ENCODE data around the gene WDHD1.

WDHD1 gene

GRCh38 chr14:55053500-55053899, 26.6 kb upstream of the WDHD1 start:
- in situ Hi-C loops (cut with MboI; ENCODE audit: low pct_unique_long_range_greater_than_20kb, low sequenced_read_pairs, unreplicated experiment), result no loop called here
- no peak for DNase-seq (ENCODE audit: low spot score)
- TF ChIP-seq CTCF (IDR thresholded peaks at IDR 0.05; ENCODE audit: extremely low read depth, insufficient read depth, missing control alignments), result no peak

- in situ Hi-C loops (cut with MboI; ENCODE audit: low pct_unique_long_range_greater_than_20kb, low sequenced_read_pairs, unreplicated experiment), result no loop called here
Observed at GRCh38 chr14:55053018-55053417, 26.1 kb upstream of the WDHD1 start.

GRCh38 chr14:55052269-55052930, 25.5 kb upstream of the WDHD1 start:
- DNase-seq (ENCODE audit: low spot score), result peak; percentile 48
- in situ Hi-C loops (cut with MboI; ENCODE audit: low pct_unique_long_range_greater_than_20kb, low sequenced_read_pairs, unreplicated experiment), result no loop called here
- TF ChIP-seq CTCF (IDR thresholded peaks at IDR 0.05; ENCODE audit: extremely low read depth, insufficient read depth, missing control alignments), result no peak

More at GRCh38 chr14:55053018-55053417, 26.1 kb upstream of the WDHD1 start:
- TF ChIP-seq CTCF (IDR thresholded peaks at IDR 0.05; ENCODE audit: extremely low read depth, insufficient read depth, missing control alignments), result no peak
- no peak for DNase-seq (ENCODE audit: low spot score)

- peak; percentile 99 for TF ChIP-seq CTCF (IDR thresholded peaks at IDR 0.05; ENCODE audit: extremely low read depth, insufficient read depth, missing control alignments)
- peak; percentile 97 for DNase-seq (ENCODE audit: low spot score)
- in situ Hi-C loops (cut with MboI; ENCODE audit: low pct_unique_long_range_greater_than_20kb, low sequenced_read_pairs, unreplicated experiment), result no loop called here
Observed at GRCh38 chr14:55051423-55052268, 24.7 kb upstream of the WDHD1 start, which contains the start of gene MAPK1IP1L. Gene MAPK1IP1L (plus strand): TSS chr14:55051647. CDS start chr14:55061684, 10,037 bp downstream.

GRCh38 chr14:55051165-55051422, 24.2 kb upstream of the WDHD1 start:
- no peak for DNase-seq (ENCODE audit: low spot score)
- in situ Hi-C loops (cut with MboI; ENCODE audit: low pct_unique_long_range_greater_than_20kb, low sequenced_read_pairs, unreplicated experiment), result no loop called here
- TF ChIP-seq CTCF (IDR thresholded peaks at IDR 0.05; ENCODE audit: extremely low read depth, insufficient read depth, missing control alignments), result no peak

GRCh38 chr14:55048900-55049436, 22.1 kb upstream of the WDHD1 start:
- no peak for DNase-seq (ENCODE audit: low spot score)
- no peak for TF ChIP-seq CTCF (IDR thresholded peaks at IDR 0.05; ENCODE audit: extremely low read depth, insufficient read depth, missing control alignments)
- in situ Hi-C loops (cut with MboI; ENCODE audit: low pct_unique_long_range_greater_than_20kb, low sequenced_read_pairs, unreplicated experiment), result no loop called here
